Epithelial cell of umbilical artery (primary cell): ENCODE measurements around the gene MED14. TPM values are rescaled to one million over a fixed set of nuclear protein-coding genes. Genes with fewer than 3 reads are reported as not detected.

ENCODE experiments used
- total RNA-seq: library from RNA; depleted of rRNA; stranded (reverse); fragments of >200 nt; gene quantifications from 2 replicates; pipeline ENCODE4 v1.2.3, GENCODE V29; 2014

Gene MED14
- 14.0 and 24.0 TPM in 2 replicates for total RNA-seq

GRCh38 chrX:40735325-40736169 lies at the start of gene MED14:
Gene MED14, minus strand, starts transcription at chrX:40735542. Its CDS starts 130 bp downstream, at chrX:40735412.

GRCh38 chrX:40647307-40648197 lies 87.8 kb downstream of the MED14 start, which contains the start of gene CXorf38:
Gene CXorf38, minus strand, starts transcription at chrX:40647561. Its CDS starts 41 bp downstream, at chrX:40647520.

GRCh38 chrX:40623139-40623536 lies 112.2 kb downstream of the MED14 start, which contains the start of gene MPC1L:
Gene MPC1L, plus strand, starts transcription at chrX:40623428. Its CDS starts 138 bp downstream, at chrX:40623566.

Other genes starting within 250 kb of the MED14 start
- gene ATP6AP2, start 154.6 kb downstream of the MED14 start, total RNA-seq, result 90.6 and 95.6 TPM in 2 replicates
- gene MPC1L, start 112.1 kb downstream of the MED14 start, total RNA-seq, result not detected in 2 replicates
- 13.3 and 20.7 TPM in 2 replicates for gene CXorf38, start 88.0 kb downstream of the MED14 start, total RNA-seq